Stimulated activated naive CD8-positive, alpha-beta T cell treated with anti-CD3 and anti-CD28 coated beads, Interleukin-15, amount 100 ng/mL, for 72 hours (primary cell): ENCODE measurements around the gene ARMC9.

Experiments used
- ATAC-seq: fragments of 150-1000 bp; cut with Tn5 transposase; 2 replicates; pipeline ENCODE4 v1.10.0; 2021; ENCODE audit warnings: mild to moderate bottlenecking, moderate library complexity
- DNase-seq, 2 donors: peaks; one replicate each; pipeline ENCODE4 v3.0.0; 2021 to 2022
- H3K27ac Mint-ChIP-seq, 2 donors: one replicate each; pipeline ENCODE4 v1.8.0; 2022; ENCODE audit warnings: mild to moderate bottlenecking in 2 of 2, mixed read lengths in 2 of 2, moderate library complexity in 2 of 2
- H3K27me3 Mint-ChIP-seq: one replicate; pipeline ENCODE4 v1.8.0; 2022; ENCODE audit warnings: mixed read lengths
- H3K4me1 Mint-ChIP-seq: one replicate; pipeline ENCODE4 v1.8.0; 2022; ENCODE audit warnings: mild to moderate bottlenecking, mixed read lengths
- H3K4me3 Mint-ChIP-seq, 2 donors: one replicate each; pipeline ENCODE4 v1.8.0; 2022; ENCODE audit warnings: mild to moderate bottlenecking in 2 of 2, mixed read lengths in 2 of 2, moderate library complexity in 1 of 2
- H3K9me3 Mint-ChIP-seq, 2 donors: one replicate each; pipeline ENCODE4 v1.8.0; 2022; ENCODE audit warnings: mixed read lengths in 2 of 2

ARMC9 gene

GRCh38 chr2:231355508-231356465 is 157.4 kb downstream of the ARMC9 start:
- Mint-ChIP-seq H3K4me3 (no peak overlapping the region), H3K27me3 (no peaks in the 10 kb centered on the region), H3K4me1 (peaks cover 1% of the 10 kb centered on the region), H3K27ac (no peak overlapping the region), H3K9me3 (no peaks in the 10 kb centered on the region)
- ATAC-seq (no peak), DNase-seq (no peak)

- no peak for ATAC-seq
- H3K4me1 Mint-ChIP-seq, result peaks cover 8% of the 10 kb centered on the region
- no peak overlapping the region for H3K27ac Mint-ChIP-seq
- no peak for DNase-seq
- H3K9me3 Mint-ChIP-seq, result no peaks in the 10 kb centered on the region
- H3K4me3 Mint-ChIP-seq, result no peak overlapping the region
- H3K27me3 Mint-ChIP-seq, result no peaks in the 10 kb centered on the region
These were observed 158.0 kb downstream of the ARMC9 start for GRCh38 chr2:231356466-231356844.

- Mint-ChIP-seq H3K4me3 (no peak overlapping the region), H3K27ac (no peak overlapping the region), H3K4me1 (peaks cover 14% of the 10 kb centered on the region), H3K9me3 (no peaks in the 10 kb centered on the region), H3K27me3 (no peaks in the 10 kb centered on the region)
- DNase-seq (no peak), ATAC-seq (no peak)
These were observed 158.6 kb downstream of the ARMC9 start for GRCh38 chr2:231357048-231357447.

GRCh38 chr2:231357931-231358330 is 159.5 kb downstream of the ARMC9 start:
- Mint-ChIP-seq H3K27me3 (no peaks in the 10 kb centered on the region), H3K9me3 (no peaks in the 10 kb centered on the region), H3K4me1 (peaks cover 22% of the 10 kb centered on the region), H3K4me3 (no peak overlapping the region), H3K27ac (peak overlapping the region in 1 of 2 donors; percentile 89)
- DNase-seq (no peak), ATAC-seq (no peak)

- Mint-ChIP-seq H3K4me3 (no peak overlapping the region), H3K27ac (peak overlapping the region in 1 of 2 donors; percentile 90), H3K4me1 (peaks cover 25% of the 10 kb centered on the region), H3K9me3 (no peaks in the 10 kb centered on the region), H3K27me3 (no peaks in the 10 kb centered on the region)
- no peak for DNase-seq
- no peak for ATAC-seq
These were observed 161.0 kb downstream of the ARMC9 start for GRCh38 chr2:231359441-231359840.

GRCh38 chr2:231359948-231360347 is 161.5 kb downstream of the ARMC9 start:
- H3K27me3 Mint-ChIP-seq, result no peaks in the 10 kb centered on the region
- H3K4me3 Mint-ChIP-seq, result no peak overlapping the region
- ATAC-seq, result no peak
- peak overlapping the region in 1 of 2 donors; percentile 90 for H3K27ac Mint-ChIP-seq
- H3K9me3 Mint-ChIP-seq, result no peaks in the 10 kb centered on the region
- no peak for DNase-seq
- peaks cover 25% of the 10 kb centered on the region for H3K4me1 Mint-ChIP-seq

GRCh38 chr2:231360401-231360800 is 162.0 kb downstream of the ARMC9 start:
- H3K4me3 Mint-ChIP-seq, result no peak overlapping the region
- no peaks in the 10 kb centered on the region for H3K9me3 Mint-ChIP-seq
- H3K27ac Mint-ChIP-seq, result no peak overlapping the region
- ATAC-seq (no peak), DNase-seq (no peak)
- no peaks in the 10 kb centered on the region for H3K27me3 Mint-ChIP-seq
- peaks cover 25% of the 10 kb centered on the region for H3K4me1 Mint-ChIP-seq

GRCh38 chr2:231360881-231361371 is 162.5 kb downstream of the ARMC9 start:
- ATAC-seq (no peak), DNase-seq (no peak)
- Mint-ChIP-seq H3K4me1 (peaks cover 25% of the 10 kb centered on the region), H3K4me3 (no peak overlapping the region), H3K27me3 (no peaks in the 10 kb centered on the region), H3K27ac (no peak overlapping the region), H3K9me3 (no peaks in the 10 kb centered on the region)

- ATAC-seq, result peak; percentile 87
- peak overlapping the region; percentile 12 to 42 for H3K4me3 Mint-ChIP-seq
These were observed 163.5 kb downstream of the ARMC9 start for GRCh38 chr2:231361701-231362554.

GRCh38 chr2:231362555-231363184 is 164.2 kb downstream of the ARMC9 start:
- peak overlapping the region; percentile 12 to 65 for H3K27ac Mint-ChIP-seq
- DNase-seq, result no peak
- H3K4me1 Mint-ChIP-seq, result peaks cover 25% of the 10 kb centered on the region
- no peaks in the 10 kb centered on the region for H3K9me3 Mint-ChIP-seq
- ATAC-seq, result no peak
- H3K27me3 Mint-ChIP-seq, result no peaks in the 10 kb centered on the region
- peak overlapping the region in 1 of 2 donors; percentile 42 for H3K4me3 Mint-ChIP-seq

More at GRCh38 chr2:231361701-231362554, 163.5 kb downstream of the ARMC9 start:
- H3K27ac Mint-ChIP-seq, result peak overlapping the region; percentile 65 to 87
- peaks cover 25% of the 10 kb centered on the region for H3K4me1 Mint-ChIP-seq
- H3K27me3 Mint-ChIP-seq, result no peaks in the 10 kb centered on the region
- peak; percentile 5 to 36 for DNase-seq
- H3K9me3 Mint-ChIP-seq, result no peaks in the 10 kb centered on the region

- no peak for DNase-seq
- H3K9me3 Mint-ChIP-seq, result no peaks in the 10 kb centered on the region
- no peaks in the 10 kb centered on the region for H3K27me3 Mint-ChIP-seq
- H3K4me1 Mint-ChIP-seq, result peaks cover 25% of the 10 kb centered on the region
- H3K4me3 Mint-ChIP-seq, result no peak overlapping the region
- no peak overlapping the region for H3K27ac Mint-ChIP-seq
- ATAC-seq, result no peak
These were observed 165.6 kb downstream of the ARMC9 start for GRCh38 chr2:231364061-231364460.

- H3K27ac Mint-ChIP-seq, result peak overlapping the region; percentile 7 to 90
- ATAC-seq, result no peak
- H3K4me3 Mint-ChIP-seq, result no peak overlapping the region
- DNase-seq, result no peak
- H3K4me1 Mint-ChIP-seq, result peaks cover 25% of the 10 kb centered on the region
- H3K9me3 Mint-ChIP-seq, result no peaks in the 10 kb centered on the region
- H3K27me3 Mint-ChIP-seq, result no peaks in the 10 kb centered on the region
These were observed 166.8 kb downstream of the ARMC9 start for GRCh38 chr2:231364961-231365810.

GRCh38 chr2:231367178-231367577 is 168.7 kb downstream of the ARMC9 start:
- Mint-ChIP-seq H3K4me1 (peaks cover 10% of the 10 kb centered on the region), H3K9me3 (no peaks in the 10 kb centered on the region), H3K27ac (peak overlapping the region in 1 of 2 donors; percentile 78), H3K27me3 (no peaks in the 10 kb centered on the region), H3K4me3 (no peak overlapping the region)
- DNase-seq (no peak), ATAC-seq (no peak)

GRCh38 chr2:231369580-231370428 is 171.4 kb downstream of the ARMC9 start:
- ATAC-seq, result no peak
- Mint-ChIP-seq H3K27ac (no peak overlapping the region), H3K27me3 (no peaks in the 10 kb centered on the region), H3K4me1 (no peaks in the 10 kb centered on the region), H3K9me3 (no peaks in the 10 kb centered on the region), H3K4me3 (no peak overlapping the region)
- no peak for DNase-seq
